Gastroesophageal sphincter (tissue), 3 donors: ENCODE results near the gene DNAH7.

Experiments used
- POLR2A ChIP-seq, 2 donors: fragments of 450-650 bp; IDR thresholded peaks; one replicate each; pipeline ENCODE4 v1.6.1; 2017; ENCODE audit warnings: antibody characterized with exemption in 2 of 2, mild to moderate bottlenecking in 2 of 2, moderate library complexity in 1 of 2
- POLR2AphosphoS5 ChIP-seq: sonication (generic); formaldehyde crosslinking; IDR thresholded peaks from one replicate; pipeline ENCODE4 v1.6.1; 2017; ENCODE audit warnings: antibody characterized with exemption
- TF ChIP-seq, protein P1 (sequence below), 4 experiments: fragments of 200-600 bp in 2 of 4; fragments of 450-650 bp in 2 of 4; sonication (generic) in 1 of 4; IDR thresholded peaks; one replicate each; pipeline ENCODE4 v1.5.1; 2017 to 2019; ENCODE audit warnings: antibody characterized with exemption in 4 of 4, mild to moderate bottlenecking in 2 of 4, moderate library complexity in 2 of 4

DNA sequence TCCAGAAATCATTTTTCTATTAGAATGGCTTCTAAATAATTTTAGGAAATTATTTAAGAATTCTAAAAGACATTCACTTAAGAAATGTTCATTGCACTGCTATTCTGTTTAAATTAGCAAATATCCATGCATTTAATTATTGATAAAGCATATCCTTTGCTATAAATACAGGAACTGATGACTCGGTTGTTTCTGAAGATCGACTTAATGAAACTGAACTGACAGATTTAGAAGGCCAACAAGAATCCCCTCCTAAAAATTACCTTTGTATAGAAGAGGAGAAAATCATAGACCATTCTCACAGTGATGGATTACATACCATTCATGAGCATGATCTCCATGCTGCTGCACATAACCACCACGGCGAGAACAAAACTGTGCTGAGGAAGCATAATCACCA is 352.2 kb downstream of the DNAH7 start:
- TF ChIP-seq, protein P1, sequence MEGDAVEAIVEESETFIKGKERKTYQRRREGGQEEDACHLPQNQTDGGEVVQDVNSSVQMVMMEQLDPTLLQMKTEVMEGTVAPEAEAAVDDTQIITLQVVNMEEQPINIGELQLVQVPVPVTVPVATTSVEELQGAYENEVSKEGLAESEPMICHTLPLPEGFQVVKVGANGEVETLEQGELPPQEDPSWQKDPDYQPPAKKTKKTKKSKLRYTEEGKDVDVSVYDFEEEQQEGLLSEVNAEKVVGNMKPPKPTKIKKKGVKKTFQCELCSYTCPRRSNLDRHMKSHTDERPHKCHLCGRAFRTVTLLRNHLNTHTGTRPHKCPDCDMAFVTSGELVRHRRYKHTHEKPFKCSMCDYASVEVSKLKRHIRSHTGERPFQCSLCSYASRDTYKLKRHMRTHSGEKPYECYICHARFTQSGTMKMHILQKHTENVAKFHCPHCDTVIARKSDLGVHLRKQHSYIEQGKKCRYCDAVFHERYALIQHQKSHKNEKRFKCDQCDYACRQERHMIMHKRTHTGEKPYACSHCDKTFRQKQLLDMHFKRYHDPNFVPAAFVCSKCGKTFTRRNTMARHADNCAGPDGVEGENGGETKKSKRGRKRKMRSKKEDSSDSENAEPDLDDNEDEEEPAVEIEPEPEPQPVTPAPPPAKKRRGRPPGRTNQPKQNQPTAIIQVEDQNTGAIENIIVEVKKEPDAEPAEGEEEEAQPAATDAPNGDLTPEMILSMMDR (IDR thresholded peaks at IDR 0.05), result no peak
- TF ChIP-seq POLR2AphosphoS5 (no peak), POLR2A (IDR thresholded peaks at IDR 0.05) (no peak)
